Esophagus squamous epithelium (tissue), 4 donors: Measurements from ENCODE around the gene KMT5C.

Source experiments
- POLR2A ChIP-seq, 4 donors: fragments of 450-650 bp; IDR thresholded peaks; one replicate each; pipeline ENCODE4 v1.6.1; 2017; ENCODE audit warnings: antibody characterized with exemption in 4 of 4, mild to moderate bottlenecking in 4 of 4, moderate library complexity in 3 of 4
- TF ChIP-seq, protein P1 (sequence below), 6 experiments: fragments of 450-650 bp in 4 of 6; fragments of 200-600 bp in 2 of 6; sonication (generic) in 2 of 6; IDR thresholded peaks; one replicate each; pipeline ENCODE4 v1.5.1; 2016 to 2019; ENCODE audit warnings: antibody characterized with exemption in 6 of 6, mild to moderate bottlenecking in 4 of 6, moderate library complexity in 4 of 6

DNA sequence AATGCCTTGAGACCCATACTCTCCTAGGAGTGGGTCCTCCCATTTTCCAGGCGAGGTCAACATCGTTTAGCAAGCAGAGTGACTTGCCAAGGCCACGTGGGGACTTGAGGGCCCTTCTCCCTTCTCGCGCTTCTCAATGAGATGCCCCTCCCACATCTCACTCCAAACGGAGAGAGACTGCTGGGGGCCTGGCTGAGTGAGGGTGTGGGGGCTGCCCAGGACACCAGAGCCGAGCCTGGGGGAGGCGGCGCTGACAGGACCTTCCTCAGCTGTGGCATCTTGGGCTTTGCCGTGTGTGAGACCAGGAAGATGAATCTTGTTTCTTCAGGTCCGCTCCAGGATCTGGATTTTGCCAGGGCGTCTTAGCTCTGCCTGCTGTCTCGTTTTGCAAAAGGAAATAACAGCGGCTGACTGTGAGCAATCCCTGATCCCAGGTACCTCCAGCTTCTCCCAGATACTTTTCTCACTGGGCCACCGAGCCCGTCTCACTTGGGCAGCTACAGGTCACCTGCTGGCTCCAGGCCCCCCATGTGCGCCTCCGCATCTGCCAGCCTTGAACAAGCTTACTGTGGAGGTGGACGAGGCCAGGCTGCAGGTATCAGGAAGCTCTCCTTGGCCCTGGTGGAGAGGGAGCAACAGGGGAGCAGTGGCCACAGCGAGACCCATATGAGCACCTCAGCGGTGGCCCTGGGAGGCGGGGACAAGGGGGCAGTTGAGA is 8.8 kb downstream of the KMT5C start:
- TF ChIP-seq POLR2A (IDR thresholded peaks at IDR 0.05): no peak
- TF ChIP-seq, protein P1, sequence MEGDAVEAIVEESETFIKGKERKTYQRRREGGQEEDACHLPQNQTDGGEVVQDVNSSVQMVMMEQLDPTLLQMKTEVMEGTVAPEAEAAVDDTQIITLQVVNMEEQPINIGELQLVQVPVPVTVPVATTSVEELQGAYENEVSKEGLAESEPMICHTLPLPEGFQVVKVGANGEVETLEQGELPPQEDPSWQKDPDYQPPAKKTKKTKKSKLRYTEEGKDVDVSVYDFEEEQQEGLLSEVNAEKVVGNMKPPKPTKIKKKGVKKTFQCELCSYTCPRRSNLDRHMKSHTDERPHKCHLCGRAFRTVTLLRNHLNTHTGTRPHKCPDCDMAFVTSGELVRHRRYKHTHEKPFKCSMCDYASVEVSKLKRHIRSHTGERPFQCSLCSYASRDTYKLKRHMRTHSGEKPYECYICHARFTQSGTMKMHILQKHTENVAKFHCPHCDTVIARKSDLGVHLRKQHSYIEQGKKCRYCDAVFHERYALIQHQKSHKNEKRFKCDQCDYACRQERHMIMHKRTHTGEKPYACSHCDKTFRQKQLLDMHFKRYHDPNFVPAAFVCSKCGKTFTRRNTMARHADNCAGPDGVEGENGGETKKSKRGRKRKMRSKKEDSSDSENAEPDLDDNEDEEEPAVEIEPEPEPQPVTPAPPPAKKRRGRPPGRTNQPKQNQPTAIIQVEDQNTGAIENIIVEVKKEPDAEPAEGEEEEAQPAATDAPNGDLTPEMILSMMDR (IDR thresholded peaks at IDR 0.05): no peak
